ENCODE data around the gene DNAJB8.

The DNAJB8 gene

GRCh38 chr3:128425142-128425845 lies 41.4 kb downstream of the DNAJB8 start:
- no peak for DNase-seq (ENCODE audit: low read depth)

DNA sequence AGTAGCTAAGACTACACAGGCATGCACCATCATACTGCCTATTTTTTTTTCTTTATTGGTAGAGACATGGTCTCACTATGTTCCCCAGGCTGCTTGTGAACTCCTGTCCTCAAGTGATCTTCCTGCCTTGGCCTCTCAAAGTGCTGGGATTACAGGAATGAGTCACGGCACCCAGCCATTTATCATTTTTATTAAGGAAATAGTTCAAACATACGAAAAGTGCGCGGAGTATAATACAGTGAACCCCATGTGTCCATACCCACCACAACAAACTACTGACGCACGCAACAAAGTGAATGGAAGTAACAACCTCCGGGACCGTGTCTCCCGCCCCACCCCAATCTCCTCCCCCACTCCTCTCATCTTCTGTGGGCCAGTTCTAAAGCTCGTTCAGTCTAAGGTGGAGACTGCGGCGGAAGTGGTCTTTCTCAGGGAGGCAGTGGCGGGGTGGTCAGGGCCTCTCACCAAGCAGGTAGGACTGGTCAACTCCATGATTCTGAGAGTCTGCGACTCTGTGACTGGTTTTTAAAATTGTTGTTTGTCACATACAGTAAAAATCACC lies 42.1 kb downstream of the DNAJB8 start:
- no peak for DNase-seq (ENCODE audit: low read depth)

DNA sequence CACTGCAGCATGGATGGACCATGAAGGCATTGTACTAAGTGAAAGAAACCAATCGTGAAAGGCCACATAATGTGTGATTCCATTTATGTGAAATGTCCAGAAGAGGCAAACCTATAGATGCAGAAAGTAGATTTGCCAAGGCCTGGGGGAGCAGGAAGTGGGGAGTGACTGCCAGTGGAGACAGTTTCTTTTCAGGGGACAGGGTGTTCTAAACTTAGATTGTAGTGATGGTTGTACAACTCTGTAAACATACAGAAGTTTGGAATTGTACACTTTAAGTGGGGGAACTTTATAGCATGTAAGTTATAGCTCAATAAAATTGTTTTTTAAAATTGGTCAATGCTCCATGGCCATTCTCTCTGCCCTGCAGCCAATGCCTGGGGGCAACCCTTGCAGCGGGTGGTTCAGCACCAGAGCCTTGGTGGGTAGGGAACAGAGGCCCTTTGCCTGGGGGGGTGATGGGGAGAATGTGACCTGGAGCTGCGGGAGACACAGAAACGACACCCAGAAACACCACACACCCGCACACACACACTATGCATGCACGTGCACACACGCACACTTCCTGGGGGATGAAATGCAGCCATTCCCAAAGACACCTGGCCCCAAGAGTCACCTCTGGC lies 43.1 kb downstream of the DNAJB8 start:
- DNase-seq (ENCODE audit: low read depth): no peak

- no peak for DNase-seq (ENCODE audit: low read depth)
These were observed 43.7 kb downstream of the DNAJB8 start for GRCh38 chr3:128422762-128423524.

GRCh38 chr3:128421966-128422365 lies 44.7 kb downstream of the DNAJB8 start:
- DNase-seq (ENCODE audit: low read depth): no peak

GRCh38 chr3:128421439-128421836 lies 45.3 kb downstream of the DNAJB8 start:
- DNase-seq (ENCODE audit: low read depth): no peak

DNA sequence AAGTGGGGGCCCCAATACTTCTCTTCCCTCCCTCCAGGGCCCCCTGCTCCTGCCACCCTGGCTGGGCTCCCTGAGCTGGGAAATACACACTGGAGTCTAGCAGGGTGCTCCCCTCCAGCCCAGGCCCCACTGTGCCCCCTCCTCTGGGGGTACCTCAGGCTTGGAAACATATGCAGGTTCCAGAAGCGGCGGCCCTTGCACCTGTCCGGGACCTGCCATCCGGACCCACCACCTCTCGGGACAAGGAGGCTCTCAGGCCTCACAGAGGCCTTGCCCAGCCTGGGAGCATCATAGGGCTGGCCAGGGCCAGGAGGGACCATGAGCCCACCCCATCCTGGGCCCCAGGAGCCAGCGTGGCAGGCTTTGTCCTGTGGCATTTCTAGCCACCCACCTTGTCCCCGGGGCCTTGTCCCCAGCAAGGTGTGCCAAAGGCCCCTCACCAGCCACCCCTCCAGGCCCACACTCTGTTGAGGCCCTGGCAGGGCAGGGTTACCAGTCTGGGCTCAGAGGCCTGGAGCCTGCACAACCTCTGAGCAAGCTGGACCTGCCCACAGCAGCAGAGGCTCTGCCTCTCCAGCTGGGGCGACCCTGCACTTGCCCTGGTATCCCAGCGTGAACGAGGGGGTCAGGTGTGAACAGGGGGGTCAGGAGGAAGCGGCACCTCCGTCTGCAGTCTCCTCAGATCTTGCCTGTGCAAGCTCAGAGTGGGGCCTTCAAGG lies 45.8 kb downstream of the DNAJB8 start:
- no peak for DNase-seq (ENCODE audit: low read depth)

GRCh38 chr3:128420289-128420688 lies 46.4 kb downstream of the DNAJB8 start:
- no peak for DNase-seq (ENCODE audit: low read depth)

GRCh38 chr3:128419311-128419710 lies 47.4 kb downstream of the DNAJB8 start:
- DNase-seq (ENCODE audit: low read depth): no peak

DNA sequence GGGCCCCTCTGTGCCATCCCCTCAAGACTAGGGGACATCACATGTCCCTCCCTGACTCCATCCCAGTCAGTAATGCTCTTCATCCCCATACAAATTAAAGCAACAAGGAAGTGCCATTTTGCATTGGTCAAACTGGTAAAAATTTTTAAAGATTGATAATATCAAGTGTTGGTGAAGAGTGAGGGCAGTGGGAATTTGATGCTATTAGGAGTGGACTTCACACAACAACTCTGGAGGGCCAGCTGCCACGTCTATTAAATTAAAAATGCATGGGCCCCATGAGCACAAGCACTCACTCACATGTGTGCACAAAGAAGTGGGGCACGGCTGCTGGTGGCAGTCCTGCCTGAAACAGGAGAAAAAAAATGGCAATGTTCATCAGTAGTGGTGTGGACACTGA lies 47.8 kb downstream of the DNAJB8 start:
- no peak for DNase-seq (ENCODE audit: low read depth)

- no peak for DNase-seq (ENCODE audit: low read depth)
These were observed 50.0 kb downstream of the DNAJB8 start for GRCh38 chr3:128416578-128417211.

DNA sequence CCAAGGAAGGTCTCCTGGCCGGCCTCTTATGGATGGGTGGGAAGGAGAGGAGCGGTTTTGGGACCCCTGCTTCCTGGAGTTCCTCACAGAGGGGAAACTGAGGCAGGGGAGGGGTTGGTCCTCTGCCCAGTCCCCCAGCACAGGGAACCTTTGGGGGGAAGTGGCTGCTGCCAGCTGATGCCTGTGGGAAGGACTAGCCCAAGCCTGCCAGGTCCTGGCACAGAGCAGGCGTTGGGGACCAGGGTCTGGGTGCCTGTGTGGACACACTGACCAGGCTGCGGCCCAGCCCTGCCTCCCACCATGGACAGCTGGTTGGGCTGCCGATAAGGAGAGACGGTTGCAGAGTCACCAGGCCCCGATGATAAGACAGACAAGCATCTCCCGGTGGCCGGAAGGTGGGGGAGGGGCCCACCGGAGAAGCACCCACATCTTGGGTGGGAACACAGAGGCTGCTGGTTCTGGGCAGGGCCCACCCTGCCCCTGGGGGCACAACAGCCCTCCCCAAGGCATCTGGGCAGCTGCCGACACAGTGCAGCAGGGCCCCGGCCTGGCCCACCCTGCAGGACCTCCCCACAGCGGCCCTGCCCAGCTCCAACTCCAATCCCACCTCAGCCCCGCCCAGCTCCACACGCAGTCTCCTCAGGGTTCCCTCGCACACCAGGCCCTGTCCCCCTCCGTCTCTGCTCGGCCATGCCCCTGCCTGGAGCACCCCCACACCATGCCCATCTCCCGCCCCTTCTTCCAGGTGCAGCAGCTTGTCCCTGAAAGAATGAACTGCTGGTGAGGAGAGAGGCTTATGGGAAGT lies 50.7 kb downstream of the DNAJB8 start:
- DNase-seq (ENCODE audit: low read depth): no peak

- DNase-seq (ENCODE audit: low read depth): no peak
These were observed 51.4 kb downstream of the DNAJB8 start for GRCh38 chr3:128415200-128415772.

DNA sequence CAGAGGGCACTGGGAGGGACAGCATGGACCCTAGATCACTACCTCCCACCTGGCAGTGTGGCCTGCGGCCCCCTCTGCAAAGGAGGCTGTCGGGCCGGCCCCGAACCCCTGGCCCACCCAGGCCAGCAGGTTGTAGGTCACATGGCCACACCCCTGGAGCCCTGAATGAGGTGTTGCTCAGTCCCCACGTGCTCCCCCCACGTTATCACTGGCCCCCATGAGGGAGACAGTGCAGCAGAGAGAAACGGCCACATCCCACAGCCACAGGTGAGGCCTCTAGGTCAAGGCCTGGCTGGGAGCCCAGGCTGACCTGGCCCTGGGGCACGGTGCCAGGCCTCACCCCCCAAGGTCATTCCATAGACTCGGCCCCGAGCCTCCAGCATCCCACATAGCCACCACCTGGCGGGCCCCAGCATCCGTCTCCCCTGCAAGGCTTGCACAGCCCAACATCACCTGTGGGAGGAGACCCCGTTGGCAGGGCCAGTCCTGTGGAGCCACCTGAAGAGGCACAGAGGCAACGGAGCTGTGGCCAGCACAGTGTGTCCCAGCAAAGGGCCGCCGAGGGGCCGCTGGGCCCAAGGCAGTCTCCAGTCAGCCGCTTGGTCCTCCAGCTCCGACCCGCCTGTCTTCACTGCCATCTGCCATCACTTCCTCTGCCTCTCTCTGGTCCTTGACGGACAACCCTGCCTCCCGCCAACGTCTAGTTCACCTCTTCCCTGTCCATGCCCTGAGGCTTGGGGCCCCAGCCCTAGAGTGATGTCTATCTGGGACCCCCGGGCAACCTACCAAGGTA lies 53.1 kb downstream of the DNAJB8 start:
- DNase-seq (ENCODE audit: low read depth): no peak

DNA sequence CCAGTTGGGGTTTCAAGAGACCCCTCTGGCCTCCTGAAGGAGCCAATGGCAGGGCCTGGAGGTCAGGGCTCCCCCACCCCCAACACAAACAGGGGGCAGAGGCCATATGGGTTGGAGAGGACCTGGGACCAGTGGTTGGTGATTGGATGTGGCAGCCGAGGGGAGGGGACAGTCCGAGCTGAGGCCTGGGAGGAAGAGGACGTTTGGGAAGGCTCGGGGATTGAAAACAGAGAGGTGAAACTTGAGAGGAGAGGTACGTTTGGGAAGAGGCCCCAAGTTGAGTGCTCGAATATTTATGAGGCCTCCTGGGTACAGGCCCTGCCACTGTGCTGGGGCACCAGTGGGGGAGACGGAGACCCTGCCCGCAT lies 53.7 kb downstream of the DNAJB8 start:
- no peak for DNase-seq (ENCODE audit: low read depth)
